Measurements from ENCODE around the gene USP44. TPM values are rescaled to one million over a fixed set of nuclear protein-coding genes. Genes with fewer than 3 reads are reported as not detected.

The USP44 gene
- total and polyA plus RNA-seq, 2 of the 4 experiments (the other 2 are of a cell fraction) = 13.0 to 33.5 TPM

GRCh38 chr12:95533985-95534384 lies 17.3 kb downstream of the USP44 start:
- CTCF ChIA-PET = interaction anchor here (0.5 to 1.8 kb wide), 13 partner anchors 11 to 462 kb away, joined by 3 to 11 read pairs (median 5); partner anchors contain the start of gene METAP2

More at GRCh38 chr12:95533985-95534384, 17.3 kb downstream of the USP44 start:
- ATAC-seq (ENCODE audit: low read depth) (peak; percentile 79), DNase-seq (no peak)
- Histone ChIP-seq H2BK120ac (ENCODE audit: low read depth, low read length) (0 out of 2 replicates have a peak overlapping the region, but pooled peaks have one; percentile 23), H3K27me3 (ENCODE audit: control insufficient read depth, insufficient read depth, low read length) (no peaks in the 10 kb centered on the region), H3K18ac (ENCODE audit: low read depth, low read length) (peak overlapping the region; percentile 40; the same call in 1 of the 2 replicates), H2BK5ac (ENCODE audit: low read depth, low read length, poor library complexity, severe bottlenecking) (peak overlapping the region; percentile 78), H3K14ac (replicated peaks; ENCODE audit: low read depth, low read length) (no peak overlapping the region), H3K4me3 (ENCODE audit: insufficient read depth, low read depth, low read length) (no peak overlapping the region), H2AK9ac (replicated peaks; ENCODE audit: low read depth, low read length, poor library complexity) (no peak overlapping the region), H3K79me1 (ENCODE audit: low read depth in 1 of 2, low read length in 2 of 2) (peaks cover 23 to 40% of the 10 kb centered on the region in 2 experiments), H4K8ac (ENCODE audit: low read depth in 2 of 2, low read length in 2 of 2) (peak overlapping the region in 1 of 2 experiments; percentile 53; a peak in 3 of 4 replicates), H4K5ac (ENCODE audit: low read depth, low read length) (peak overlapping the region; percentile 17; the same call in 1 of the 2 replicates), H3K9me1 (ENCODE audit: insufficient read depth, low read length) (peaks cover 9% of the 10 kb centered on the region), H2BK15ac (ENCODE audit: low read depth, low read length) (no peak overlapping the region), H4K20me1 (ENCODE audit: insufficient read depth, low read length) (peaks cover 5% of the 10 kb centered on the region; the same call in 1 of the 2 replicates), H3K36me3 (ENCODE audit: control insufficient read depth, insufficient read depth, low read length) (peaks cover 8% of the 10 kb centered on the region; the same call in 1 of the 2 replicates), H3K9ac (ENCODE audit: low read depth, low read length) (no peak overlapping the region), H2AK5ac (ENCODE audit: low read depth, low read length) (peak overlapping the region; percentile 59; the same call in 1 of the 2 replicates), H4K91ac (ENCODE audit: insufficient read depth, low read depth, low read length) (peak overlapping the region; percentile 10; the same call in 1 of the 2 replicates), H3K4ac (ENCODE audit: low read depth, low read length) (peak overlapping the region; percentile 18), H3K23ac (ENCODE audit: low read depth, low read length) (no peak overlapping the region), H3K9me3 (ENCODE audit: control insufficient read depth, insufficient read depth, low read length) (no peaks in the 10 kb centered on the region), H3K27ac (ENCODE audit: insufficient read depth, low read length) (peak overlapping the region; percentile 27; the same call in 1 of the 2 replicates), H2AFZ (replicated peaks; ENCODE audit: low read length, poor library complexity) (no peak overlapping the region), H3K4me2 (ENCODE audit: low read depth, low read length) (no peak overlapping the region), H2BK20ac (ENCODE audit: low read depth, low read length) (no peak overlapping the region), H3K4me1 (ENCODE audit: control insufficient read depth, insufficient read depth, low read length) (peaks cover 18% of the 10 kb centered on the region), H3K56ac (ENCODE audit: extremely low read depth, insufficient read depth, low read length) (no peak overlapping the region)
- in situ Hi-C loops (cut with MboI; ENCODE audit: low sequenced_read_pairs) = no loop called here
- POLR2A ChIA-PET (ENCODE audit: unreplicated experiment) = interaction anchor here (0.6 kb wide), 1 partner anchor 251 kb away, joined by 3 read pairs; no protein-coding TSS in a partner anchor
- WGBS, 2 experiments (ENCODE audit: extremely low coverage in 2 of 2, insufficient read length in 1 of 2) = no CpG with 5 or more reads among the region's 4 CpGs
- intact Hi-C loops (cut with micrococcal nuclease) = loop anchor here (1.0 to 5.0 kb wide), 4 partner anchors 198 to 415 kb away; partner anchors contain the start of genes FGD6 and VEZT
- peak; percentile 36; the same call in 1 of the 2 replicates for TF ChIP-seq CEBPB (IDR thresholded peaks at IDR 0.05; ENCODE audit: low read depth, low read length)
- no peak for TF ChIP-seq CTCF (conservative IDR thresholded peaks at IDR 0.05; ENCODE audit: low read depth, low read length)
- no TSS peak for BruUV-seq (replicated peaks)
- dilution Hi-C loops (cut with HindIII; ENCODE audit: low sequenced_read_pairs, unreplicated experiment) = no loop called here

Data from IMR-90 (cell line).